ENCODE data around the gene IQSEC1.

Gene IQSEC1

GRCh38 chr3:12852201-12852600, 221.0 kb downstream of the IQSEC1 start:
- no peaks in the 10 kb centered on the region for H3K4me1 ChIP-seq (ENCODE audit: control extremely low read depth in 1 of 4, control insufficient read depth in 4 of 4, insufficient read depth in 4 of 4, low read length in 3 of 4)
- ChIA-PET POLR2A (no interaction called here), CTCF (interaction anchor here (0.8 to 1.7 kb wide), 3 partner anchors 9 to 16 kb away, joined by 3 to 6 read pairs (median 4); partner anchors contain the start of gene RPL32)
- H3K4me3 ChIP-seq (ENCODE audit: control insufficient read depth in 1 of 7, extremely low read depth in 1 of 7, insufficient read depth in 4 of 7, low read depth in 2 of 7, low read length in 6 of 7) = no peak overlapping the region
- peaks cover 0 to 7% (median 0%) of the 10 kb centered on the region in 5 experiments for H3K27me3 ChIP-seq (replicated peaks in 2 of 5; ENCODE audit: control insufficient read depth in 4 of 5, insufficient read depth in 5 of 5, low read length in 4 of 5)
- DNase-seq = no peak
- H3K9me3 ChIP-seq (ENCODE audit: control extremely low read depth in 1 of 5, control insufficient read depth in 4 of 5, insufficient read depth in 2 of 5, low read depth in 1 of 5, low read length in 4 of 5) = no peaks in the 10 kb centered on the region
- 100% methylated on average over 1 of the region's 3 CpGs for WGBS (ENCODE audit: insufficient coverage)
- H3K27ac ChIP-seq (ENCODE audit: insufficient read depth in 1 of 2, low read depth in 1 of 2, low read length in 2 of 2, poor library complexity in 1 of 2, severe bottlenecking in 2 of 2) = no peak overlapping the region
- H3K36me3 ChIP-seq (ENCODE audit: control insufficient read depth in 4 of 4, insufficient read depth in 4 of 4, low read length in 3 of 4) = no peaks in the 10 kb centered on the region
